Activated CD8-positive, alpha-beta memory T cell treated with anti-CD3 and anti-CD28 coated beads, Interleukin-2, amount 50 U/mL, for 24 hours (primary cell): ENCODE results near the gene MIB1.

Experiments used
- DNase-seq: peaks from one replicate; pipeline ENCODE4 v3.0.0-alpha.2; 2020; ENCODE audit errors: extremely low read depth

Gene MIB1

DNA sequence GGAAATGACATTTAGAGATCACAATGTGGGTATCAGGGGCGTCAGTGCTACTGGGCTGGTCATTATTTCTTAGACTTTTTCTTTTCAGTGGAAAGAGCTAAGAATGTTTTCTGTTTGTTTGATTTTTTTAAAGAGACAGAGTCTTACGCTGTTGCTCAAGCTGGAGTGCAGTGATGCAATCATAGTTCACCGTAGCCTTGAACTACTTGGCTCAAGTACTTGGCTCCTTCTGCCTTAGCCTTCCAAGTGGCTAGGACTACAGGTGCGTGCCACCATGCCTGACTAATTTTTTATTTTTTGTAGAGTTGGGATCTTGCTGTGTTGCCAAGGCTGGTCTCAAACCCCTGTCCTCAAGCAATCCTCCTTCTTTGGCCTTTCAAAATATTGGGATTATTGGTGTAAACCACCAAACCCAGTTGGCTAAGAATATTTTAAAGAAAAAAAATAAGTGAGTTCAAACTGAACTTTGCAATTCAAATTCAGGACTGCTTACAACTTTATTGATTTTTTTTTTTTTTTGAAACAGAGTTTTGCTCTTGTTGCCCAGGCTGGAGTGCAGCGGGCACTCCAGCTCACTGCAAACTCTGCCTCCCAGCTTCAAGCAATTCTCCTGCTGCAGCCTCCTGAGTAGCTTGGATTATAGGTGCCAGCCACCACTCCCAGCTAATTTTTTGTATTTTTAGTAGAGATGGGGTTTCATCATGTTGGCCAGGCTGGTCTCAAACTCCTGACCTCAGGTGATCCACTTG, 154.2 kb downstream of the MIB1 start:
- no peak for DNase-seq

- DNase-seq: no peak
These were observed 156.2 kb downstream of the MIB1 start for GRCh38 chr18:21896732-21897336.

DNA sequence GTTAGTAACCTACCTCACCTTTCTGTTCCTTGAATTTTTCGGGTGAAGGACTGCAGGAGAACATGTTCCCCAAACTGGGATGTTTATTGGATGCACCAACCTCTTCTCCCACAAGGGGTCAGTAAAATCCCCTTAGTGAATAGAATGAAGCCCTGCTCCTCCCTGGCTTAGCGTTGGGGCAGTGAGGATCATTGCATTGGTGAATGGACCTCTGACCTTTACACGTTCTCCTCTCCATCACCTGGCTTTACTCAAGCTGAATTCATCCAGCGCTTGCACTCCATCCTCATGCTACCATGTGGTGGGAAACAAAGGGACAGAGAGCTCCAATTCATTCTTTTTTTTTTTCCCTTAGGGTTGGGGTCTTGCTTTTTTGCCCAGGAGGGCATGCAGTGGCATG, 157.2 kb downstream of the MIB1 start:
- no peak for DNase-seq

GRCh38 chr18:21900605-21901352, 160.2 kb downstream of the MIB1 start:
- no peak for DNase-seq

DNA sequence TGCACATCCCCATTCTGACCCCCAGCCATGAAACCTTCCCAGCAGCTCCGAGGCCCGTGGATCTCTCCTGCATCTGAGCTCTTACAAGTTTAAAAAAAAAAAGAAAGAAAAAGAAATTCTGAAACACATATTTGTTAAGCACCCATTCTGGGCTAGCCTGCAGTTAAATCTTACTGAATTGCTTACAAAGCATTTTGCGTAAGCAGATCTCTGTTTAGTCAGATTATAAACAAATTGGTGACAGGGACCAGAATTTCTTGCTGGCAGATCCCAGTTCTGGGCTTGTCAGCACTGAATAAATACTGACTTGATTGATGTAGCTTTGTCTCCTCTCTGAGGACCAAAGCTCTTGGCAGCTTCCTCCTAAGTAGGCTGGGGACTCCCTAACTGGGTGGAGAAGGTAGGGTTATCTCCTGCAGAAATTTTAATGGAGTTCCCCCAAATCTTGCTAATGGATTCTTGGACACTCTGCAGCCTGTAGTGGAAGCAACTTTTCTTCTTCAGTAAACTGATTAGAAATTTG, 160.9 kb downstream of the MIB1 start:
- no peak for DNase-seq

- no peak for DNase-seq
These were observed 163.1 kb downstream of the MIB1 start for GRCh38 chr18:21903709-21904108.

GRCh38 chr18:21904856-21905255, 164.3 kb downstream of the MIB1 start:
- DNase-seq: no peak

- no peak for DNase-seq
These were observed 166.9 kb downstream of the MIB1 start for GRCh38 chr18:21907451-21907850.

DNA sequence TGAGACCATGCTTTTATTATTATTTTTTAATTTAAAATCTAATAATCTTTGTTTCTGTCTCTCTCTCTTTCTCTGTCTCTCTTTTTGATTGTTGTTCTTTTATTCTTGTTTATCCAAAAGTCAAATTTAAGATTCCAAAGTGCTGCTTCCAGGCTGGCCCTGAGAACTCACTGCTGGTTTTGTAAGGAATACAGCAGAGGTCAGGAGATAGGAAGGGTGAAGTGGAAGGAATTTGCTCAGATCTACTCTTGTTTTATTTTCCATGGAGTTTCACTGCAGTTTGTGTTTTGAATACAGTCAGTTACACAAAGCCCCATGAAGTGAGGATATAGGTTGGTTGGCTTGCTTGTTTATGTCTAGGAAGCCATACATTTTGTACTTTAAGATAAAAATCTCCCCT, 168.1 kb downstream of the MIB1 start:
- no peak for DNase-seq

DNA sequence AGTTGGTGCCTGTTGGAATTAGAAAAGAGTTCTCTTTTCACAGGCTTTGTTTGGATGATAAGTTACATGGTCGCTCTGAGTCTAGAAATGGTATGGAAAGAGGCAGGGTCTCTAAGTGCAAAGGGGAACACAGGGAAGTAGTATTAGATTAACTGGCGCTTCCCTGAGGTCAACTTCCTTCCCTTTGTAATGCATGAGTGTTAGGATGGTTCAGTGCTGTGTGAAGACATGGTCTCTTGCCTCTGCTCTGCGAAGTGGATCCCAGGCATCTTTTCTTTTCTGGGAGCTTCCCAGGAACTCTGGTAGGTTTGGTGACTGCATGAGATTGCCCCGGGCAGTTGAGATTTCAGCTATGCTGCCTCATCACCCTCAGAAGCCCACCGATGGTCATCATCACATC, 170.3 kb downstream of the MIB1 start:
- DNase-seq: no peak

GRCh38 chr18:21911551-21911950, 171.0 kb downstream of the MIB1 start:
- DNase-seq: no peak

- DNase-seq: no peak
These were observed 172.0 kb downstream of the MIB1 start for GRCh38 chr18:21912339-21913239.

DNA sequence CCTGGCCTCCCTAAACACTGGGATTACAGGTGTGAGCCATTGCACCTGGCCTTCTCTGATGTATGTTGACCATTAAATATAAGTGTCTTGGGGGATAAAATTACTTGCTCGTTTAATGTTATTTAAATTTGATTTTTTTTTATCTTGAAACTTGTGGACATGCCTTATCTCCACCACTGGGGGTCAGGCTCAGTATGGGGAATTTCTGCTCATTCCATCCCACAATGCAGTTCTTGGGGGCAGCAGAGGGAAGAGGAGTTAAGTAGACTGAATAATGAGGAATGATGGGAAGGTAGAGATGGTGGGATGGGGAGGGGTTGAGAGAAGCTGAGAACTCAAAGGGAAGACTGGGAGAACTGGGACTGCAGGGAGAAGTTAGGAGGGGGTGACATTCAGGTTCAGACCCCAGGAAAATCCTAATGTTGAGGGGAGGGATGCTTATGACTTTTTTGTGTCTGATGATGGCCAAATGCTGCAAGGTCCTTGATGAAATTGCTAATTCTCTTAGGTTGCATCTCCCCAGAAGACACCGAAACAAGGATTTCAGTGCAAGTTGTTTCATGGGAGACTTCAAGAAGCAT, 174.2 kb downstream of the MIB1 start:
- DNase-seq: no peak

GRCh38 chr18:21915546-21915945, 175.0 kb downstream of the MIB1 start:
- DNase-seq: no peak

- DNase-seq: no peak
These were observed 176.0 kb downstream of the MIB1 start for GRCh38 chr18:21916594-21916993.

DNA sequence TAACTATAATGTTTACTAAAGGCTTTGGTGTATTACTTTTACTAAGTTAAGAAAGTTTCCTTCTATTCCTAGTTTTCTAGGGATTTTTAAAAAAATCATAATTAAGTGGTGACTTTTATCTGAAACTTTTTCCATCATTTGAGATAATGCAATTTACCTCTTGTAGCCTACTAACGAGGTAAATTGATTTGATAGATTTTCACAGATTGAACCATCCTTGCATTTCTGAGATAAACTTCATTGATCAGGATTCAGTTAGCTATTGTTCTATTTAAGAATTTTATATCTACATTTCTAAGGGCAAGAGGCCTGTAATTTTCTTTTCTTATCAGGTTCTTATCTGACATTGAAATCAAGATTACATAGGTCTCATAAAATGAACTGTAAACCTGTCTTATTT, 178.1 kb downstream of the MIB1 start:
- DNase-seq: no peak
